Keratinocyte (primary cell): ENCODE data around the gene CDHR2.

Experiments
- EZH2 ChIP-seq: IDR thresholded peaks from one replicate; pipeline ENCODE4 v1.6.1; 2012; ENCODE audit warnings: inconsistent platforms, mild to moderate bottlenecking, low read length, moderate library complexity
- TF ChIP-seq, protein P1 (sequence below), 3 experiments: IDR thresholded peaks in 1 of 3; conservative IDR thresholded peaks in 1 of 3; optimal IDR thresholded peaks in 1 of 3; 2 replicates in 2 of 3; 3 replicates in 1 of 3; pipeline versions ENCODE3 to v1.5.1; 2011; ENCODE audit warnings: low read length in 3 of 3, mild to moderate bottlenecking in 3 of 3, moderate library complexity in 2 of 3, control low read depth in 1 of 3, inconsistent platforms in 1 of 3; ENCODE audit not compliant: insufficient read depth in 2 of 3; ENCODE audit errors: extremely low read depth in 1 of 3

DNA sequence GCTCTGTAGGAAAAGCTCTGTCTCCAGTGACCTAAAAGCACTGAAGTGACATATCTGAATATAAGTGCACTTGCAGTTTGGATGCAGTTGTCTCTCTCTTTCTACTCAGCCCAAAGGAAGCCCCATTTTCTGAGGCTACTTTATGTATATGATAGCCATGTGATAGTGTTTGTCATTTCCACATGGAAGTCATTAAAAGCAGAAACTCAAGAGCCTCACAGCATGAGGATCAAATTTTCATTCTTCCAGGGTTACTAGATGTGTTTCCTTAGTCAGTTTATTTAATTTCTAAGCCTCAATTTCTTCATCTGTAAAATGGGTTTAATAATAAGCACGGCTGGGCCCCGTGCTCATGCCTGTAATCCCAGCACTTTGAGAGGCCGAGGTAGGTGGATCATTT lies 48.6 kb upstream of the CDHR2 start:
- TF ChIP-seq, protein P1, sequence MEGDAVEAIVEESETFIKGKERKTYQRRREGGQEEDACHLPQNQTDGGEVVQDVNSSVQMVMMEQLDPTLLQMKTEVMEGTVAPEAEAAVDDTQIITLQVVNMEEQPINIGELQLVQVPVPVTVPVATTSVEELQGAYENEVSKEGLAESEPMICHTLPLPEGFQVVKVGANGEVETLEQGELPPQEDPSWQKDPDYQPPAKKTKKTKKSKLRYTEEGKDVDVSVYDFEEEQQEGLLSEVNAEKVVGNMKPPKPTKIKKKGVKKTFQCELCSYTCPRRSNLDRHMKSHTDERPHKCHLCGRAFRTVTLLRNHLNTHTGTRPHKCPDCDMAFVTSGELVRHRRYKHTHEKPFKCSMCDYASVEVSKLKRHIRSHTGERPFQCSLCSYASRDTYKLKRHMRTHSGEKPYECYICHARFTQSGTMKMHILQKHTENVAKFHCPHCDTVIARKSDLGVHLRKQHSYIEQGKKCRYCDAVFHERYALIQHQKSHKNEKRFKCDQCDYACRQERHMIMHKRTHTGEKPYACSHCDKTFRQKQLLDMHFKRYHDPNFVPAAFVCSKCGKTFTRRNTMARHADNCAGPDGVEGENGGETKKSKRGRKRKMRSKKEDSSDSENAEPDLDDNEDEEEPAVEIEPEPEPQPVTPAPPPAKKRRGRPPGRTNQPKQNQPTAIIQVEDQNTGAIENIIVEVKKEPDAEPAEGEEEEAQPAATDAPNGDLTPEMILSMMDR (optimal IDR thresholded peaks at IDR 0.05 in 1 of 3, IDR thresholded peaks at IDR 0.05 in 1 of 3, conservative IDR thresholded peaks at IDR 0.05 in 1 of 3; ENCODE audit: extremely low read depth in 1 of 3, insufficient read depth in 2 of 3, low read length in 3 of 3) = no peak
- no peak for TF ChIP-seq EZH2
